ENCODE results near the gene CTNNBL1. TPM values are rescaled to one million over a fixed set of nuclear protein-coding genes. Genes with fewer than 3 reads are reported as not detected.

Gene CTNNBL1
- total RNA-seq, 1 experiment from 2014 or later, result 64.4 TPM

GRCh38 chr20:37873884-37874283 lies 180.1 kb downstream of the CTNNBL1 start (continued):
- TF ChIP-seq ATF6 (CRISPR knock-in tag; IDR thresholded peaks at IDR 0.05) (no peak), TP53 (CRISPR knock-in tag; IDR thresholded peaks at IDR 0.05) (no peak)

- POLR2A ChIA-PET, result no interaction called here
These were observed 181.8 kb downstream of the CTNNBL1 start for GRCh38 chr20:37875460-37876175.

More at GRCh38 chr20:37875460-37876175, 181.8 kb downstream of the CTNNBL1 start:
- no peaks in the 10 kb centered on the region; the same call in 1 of the 2 replicates for H3K4me1 Mint-ChIP-seq
- H3K36me3 Mint-ChIP-seq, result peaks cover 6% of the 10 kb centered on the region; the same call in 1 of the 2 replicates
- H3K9me3 Mint-ChIP-seq, result no peaks in the 10 kb centered on the region
- no peak overlapping the region for H3K4me3 Mint-ChIP-seq
- CTCF ChIA-PET, result interaction anchor here (1.8 kb wide), 1 partner anchor 311 kb away, joined by 4 read pairs; no protein-coding TSS in a partner anchor
- ATAC-seq (no peak), DNase-seq (ENCODE audit: low spot score) (no peak)
- no peaks in the 10 kb centered on the region for H3K27me3 Mint-ChIP-seq (ENCODE audit: low read depth)
- no peak overlapping the region; the same call in 1 of the 2 replicates for H3K27ac Mint-ChIP-seq
- no peak for TF ChIP-seq ATF1 (CRISPR knock-in tag; IDR thresholded peaks at IDR 0.05)
- no peak for TF ChIP-seq ZBTB43 (CRISPR knock-in tag; IDR thresholded peaks at IDR 0.05)
- TF ChIP-seq NFATC4 (CRISPR knock-in tag; IDR thresholded peaks at IDR 0.05), result no peak
- no peak for TF ChIP-seq ATF6 (CRISPR knock-in tag; IDR thresholded peaks at IDR 0.05)
- TF ChIP-seq TP53 (CRISPR knock-in tag; IDR thresholded peaks at IDR 0.05), result no peak
- no peak for TF ChIP-seq CREM (CRISPR knock-in tag; IDR thresholded peaks at IDR 0.05)
- no peak for TF ChIP-seq TEAD1 (CRISPR knock-in tag; IDR thresholded peaks at IDR 0.05)
- no peak for TF ChIP-seq ZNF671 (CRISPR knock-in tag; IDR thresholded peaks at IDR 0.05)
- TF ChIP-seq AFF4 (CRISPR knock-in tag; IDR thresholded peaks at IDR 0.05; ENCODE audit: borderline replicate concordance), result no peak
- no peak for TF ChIP-seq ZNF121 (CRISPR knock-in tag; IDR thresholded peaks at IDR 0.05)
- TF ChIP-seq HMGA2 (CRISPR knock-in tag; IDR thresholded peaks at IDR 0.05), result no peak
